Endothelial cell of umbilical vein (primary cell): ENCODE data around the gene TP53RK. TPM values are rescaled to one million over a fixed set of nuclear protein-coding genes. Genes with fewer than 3 reads are reported as not detected.

Experiments used
- BruUV-seq: library from RNA; stranded (reverse); fragments of 400-500 nt; replicated peaks from 2 replicates; lab custom pipeline; 2021; lab: Mats Ljungman, UMichigan
- CTCF ChIA-PET: fragments of 300-600, 350-600 bp; sonication (Branson Sonifier 250); formaldehyde crosslinking; loops from one replicate; lab custom pipeline; 2021; ENCODE audit warnings: antibody characterized with exemption, inconsistent platforms; lab: Charles Lee
- POLR2A ChIA-PET: fragments of 300-600, 350-600 bp; sonication (Branson Sonifier 250); formaldehyde crosslinking; loops from one replicate; lab custom pipeline; 2021; ENCODE audit warnings: antibody characterized with exemption, inconsistent platforms; lab: Charles Lee
- DNase-seq: peaks from one replicate; pipeline ENCODE4 v3.0.0-alpha.2; 2011; ENCODE audit warnings: low read depth, low spot score
- FAIRE-seq: peaks from 2 replicates; lab custom pipeline; 2011; peaks lifted over from hg19 to GRCh38; lab: Jason Lieb, UNC
- H2AFZ ChIP-seq: 2 replicates; pipeline ENCODE4 v1.6.0; 2012; ENCODE audit warnings: low read depth, low read length, control low read depth, inconsistent platforms
- H3K27ac ChIP-seq: 2 replicates; pipeline ENCODE4 v1.5.1; 2011; ENCODE audit warnings: low read depth, mild to moderate bottlenecking, control low read depth, low read length, moderate library complexity; ENCODE audit not compliant: insufficient read depth
- H3K27me3 ChIP-seq, 2 experiments: 2 replicates each; pipeline versions ENCODE4 v1.6.0 to v1.6.1; 2011; ENCODE audit warnings: low read length in 2 of 2, mixed read lengths in 1 of 2; ENCODE audit not compliant: control insufficient read depth in 2 of 2, insufficient read depth in 2 of 2
- H3K36me3 ChIP-seq, 2 experiments: 2 replicates in 1 of 2; 3 replicates in 1 of 2; pipeline ENCODE4 v1.5.1; 2011; ENCODE audit warnings: low read length in 2 of 2, mild to moderate bottlenecking in 1 of 2, moderate library complexity in 1 of 2; ENCODE audit not compliant: control insufficient read depth in 2 of 2, insufficient read depth in 2 of 2; ENCODE audit errors: extremely low read depth in 1 of 2
- H3K4me1 ChIP-seq: 3 replicates; pipeline ENCODE4 v1.5.1; 2011; ENCODE audit warnings: mild to moderate bottlenecking, low read length; ENCODE audit not compliant: control insufficient read depth, insufficient read depth; ENCODE audit errors: extremely low read depth
- H3K4me2 ChIP-seq: 2 replicates; pipeline ENCODE4 v1.6.1; 2011; ENCODE audit warnings: low read length, control low read depth, mixed read lengths; ENCODE audit not compliant: insufficient read depth
- H3K4me3 ChIP-seq, 3 experiments: fragments of 200-600 bp in 1 of 3; sonication (generic), shearing (Covaris generic) in 1 of 3; replicated peaks in 1 of 3; 2 replicates each; pipeline ENCODE4 v1.5.1; 2011 to 2016; ENCODE audit warnings: control low read depth in 3 of 3, low read length in 3 of 3, mild to moderate bottlenecking in 2 of 3, inconsistent platforms in 1 of 3, low read depth in 1 of 3, moderate library complexity in 1 of 3; ENCODE audit not compliant: insufficient read depth in 1 of 3
- H3K79me2 ChIP-seq: 2 replicates; pipeline ENCODE4 v1.6.0; 2012; ENCODE audit warnings: low read length, inconsistent platforms; ENCODE audit not compliant: control insufficient read depth, insufficient read depth
- H3K9ac ChIP-seq: replicated peaks from 2 replicates; pipeline ENCODE3; 2011; ENCODE audit warnings: low read length, control low read depth; ENCODE audit not compliant: insufficient read depth; ENCODE audit errors: extremely low read depth
- H3K9me1 ChIP-seq: replicated peaks from 3 replicates; pipeline ENCODE4 v1.6.0; 2011; ENCODE audit warnings: mild to moderate bottlenecking, low read length; ENCODE audit not compliant: control insufficient read depth, insufficient read depth; ENCODE audit errors: extremely low read depth
- H3K9me3 ChIP-seq: replicated peaks from 2 replicates; pipeline ENCODE4 v1.5.1; 2012; ENCODE audit warnings: low read length, inconsistent platforms; ENCODE audit not compliant: control insufficient read depth, insufficient read depth
- H4K20me1 ChIP-seq: replicated peaks from 2 replicates; pipeline ENCODE3; 2011; ENCODE audit warnings: mild to moderate bottlenecking, low read length; ENCODE audit not compliant: control insufficient read depth, insufficient read depth; ENCODE audit errors: extremely low read depth
- CTCF ChIP-seq, 2 donors: IDR thresholded peaks; 1 replicate in 1 of 2; 2 replicates in 1 of 2; pipeline ENCODE4 v1.5.1; 2011; ENCODE audit warnings: low read length in 2 of 2, mild to moderate bottlenecking in 2 of 2, moderate library complexity in 2 of 2, control low read depth in 1 of 2, inconsistent platforms in 1 of 2, low read depth in 1 of 2; ENCODE audit not compliant: insufficient read depth in 1 of 2; ENCODE audit errors: extremely low read depth in 1 of 2
- EZH2 ChIP-seq: IDR thresholded peaks from 2 replicates; pipeline ENCODE4 v1.6.1; 2012; ENCODE audit warnings: borderline replicate concordance, low read depth, mild to moderate bottlenecking, moderate library complexity, low read length, inconsistent platforms; ENCODE audit not compliant: severe bottlenecking
- FOS ChIP-seq: IDR thresholded peaks from 2 replicates; pipeline ENCODE4 v1.6.1; 2011; ENCODE audit warnings: mild to moderate bottlenecking, low read length, moderate library complexity, borderline replicate concordance; ENCODE audit not compliant: insufficient read depth
- GATA2 ChIP-seq: IDR thresholded peaks from 2 replicates; pipeline ENCODE4 v1.7.0; 2011; ENCODE audit warnings: low read depth, mild to moderate bottlenecking, moderate library complexity, mixed read lengths, low read length; ENCODE audit not compliant: insufficient read length, insufficient read depth
- JUN ChIP-seq: IDR thresholded peaks from 2 replicates; pipeline ENCODE4 v1.6.1; 2011; ENCODE audit warnings: borderline replicate concordance, low read depth; ENCODE audit not compliant: insufficient read length, insufficient read depth
- MYC ChIP-seq: IDR thresholded peaks from one replicate; pipeline ENCODE4 v1.6.1; 2011; ENCODE audit warnings: mild to moderate bottlenecking, low read depth, low read length
- POLR2A ChIP-seq: IDR thresholded peaks from 2 replicates; pipeline ENCODE4 v1.6.1; 2012; ENCODE audit warnings: low read depth, mild to moderate bottlenecking, control low read depth, low read length
- POLR2AphosphoS5 ChIP-seq: IDR thresholded peaks from 2 replicates; pipeline ENCODE4 v1.6.1; 2012; ENCODE audit warnings: low read depth, mild to moderate bottlenecking, control low read depth, low read length, moderate library complexity; ENCODE audit not compliant: insufficient read depth
- dilution Hi-C: fragments of 300-500 bp; cut with MboI; formaldehyde crosslinking; loops from one replicate; pipeline ENCODE4 v1.15.0; 2019; ENCODE audit warnings: low sequenced_read_pairs; ENCODE audit not compliant: extremely low pct_ligation_motif_present
- intact Hi-C: fragments of 100-400 bp; cut with micrococcal nuclease; formaldehyde crosslinking; loops from one replicate; pipeline ENCODE4 v1.10.0; 2022
- polyA plus RNA-seq, 4 experiments: library from polyadenylated mRNA; depleted of rRNA in 3 of 4; stranded (reverse) in 3 of 4; unstranded in 1 of 4; fragments of >200 nt; gene quantifications; 2 replicates each; pipeline versions ENCODE4 v1.2.1 to v1.2.3, GENCODE V29; 2011 to 2012; ENCODE audit warnings: missing spikeins in 1 of 4
- total RNA-seq: library from RNA; stranded (reverse); gene quantifications from 2 replicates; pipeline ENCODE4 v1.2.3, GENCODE V29; 2021
- TF ChIP-seq, protein P1 (sequence below): IDR thresholded peaks from 2 replicates; pipeline ENCODE4 v1.6.1; 2011; ENCODE audit not compliant: insufficient read depth, insufficient read length

TP53RK gene
- total and polyA plus RNA-seq, 2 donors (not counting 3 experiments of a cell fraction or from before 2014, with no cell fraction given) = 7.0 to 13.1 TPM

DNA sequence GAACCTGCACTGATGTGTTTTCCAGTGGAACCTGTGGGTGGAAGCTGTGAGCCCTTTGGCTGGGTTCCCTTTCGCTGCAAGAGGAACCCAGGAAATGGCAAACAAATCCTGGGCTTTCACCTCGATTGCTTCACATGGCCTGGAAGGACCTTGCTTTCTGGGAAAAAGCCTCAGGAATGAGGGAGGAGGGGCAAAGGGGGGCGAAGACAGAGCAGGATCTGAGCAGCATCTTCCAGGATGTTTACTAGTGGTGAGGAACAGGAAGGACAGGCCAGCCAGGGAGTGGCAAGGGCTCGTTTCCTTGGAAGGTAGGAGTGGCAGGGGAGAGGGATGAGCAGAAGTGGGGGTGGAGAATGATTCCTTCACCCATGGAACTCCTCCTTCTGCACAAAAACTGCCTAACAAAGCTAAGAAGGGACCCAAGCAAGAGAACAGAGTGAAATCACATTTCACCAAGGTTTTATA lies 26.1 kb upstream of the TP53RK start:
- Histone ChIP-seq H3K36me3 (peaks cover 0 to 1% of the 10 kb centered on the region in 2 experiments), H3K27ac (no peak overlapping the region), H2AFZ (no peak overlapping the region), H3K79me2 (no peaks in the 10 kb centered on the region), H3K9me1 (no peaks in the 10 kb centered on the region), H3K4me2 (no peak overlapping the region), H3K9me3 (no peaks in the 10 kb centered on the region), H3K4me3 (no peak overlapping the region), H3K9ac (no peak overlapping the region), H3K27me3 (no peaks in the 10 kb centered on the region), H3K4me1 (peaks cover 2% of the 10 kb centered on the region), H4K20me1 (no peaks in the 10 kb centered on the region)
- dilution Hi-C loops = no loop called here
- DNase-seq (no peak), FAIRE-seq (no peak)
- POLR2A ChIA-PET = no interaction called here
- CTCF ChIA-PET = no interaction called here
- TF ChIP-seq MYC (no peak), POLR2AphosphoS5 (no peak), GATA2 (no peak), FOS (no peak), CTCF (IDR thresholded peaks at IDR 0.05; ENCODE audit: extremely low read depth in 1 of 2, insufficient read depth in 1 of 2, low read depth in 1 of 2, low read length in 2 of 2) (no peak), EZH2 (no peak), JUN (no peak), POLR2A (no peak)
- TF ChIP-seq, protein P1, sequence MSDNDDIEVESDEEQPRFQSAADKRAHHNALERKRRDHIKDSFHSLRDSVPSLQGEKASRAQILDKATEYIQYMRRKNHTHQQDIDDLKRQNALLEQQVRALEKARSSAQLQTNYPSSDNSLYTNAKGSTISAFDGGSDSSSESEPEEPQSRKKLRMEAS = no peak
- BruUV-seq = no TSS peak
- intact Hi-C loops = no loop called here
